Endothelial cell of hepatic sinusoid (primary cell): ENCODE results near the gene C6orf141.

ENCODE experiments used
- in situ Hi-C: cut with HindIII; loops from 2 replicates; pipeline ENCODE4 v1.10.0; 2017; ENCODE audit warnings: low sequenced_read_pairs

Gene C6orf141

GRCh38 chr6:49535795-49536194, 14.7 kb upstream of the C6orf141 start:
- in situ Hi-C loops = loop anchor here (10.0 kb wide), 1 partner anchor 69 kb away; no protein-coding TSS in a partner anchor

- in situ Hi-C loops = loop anchor here (10.0 kb wide), 1 partner anchor 66 kb away; no protein-coding TSS in a partner anchor
These were observed 11.4 kb upstream of the C6orf141 start for GRCh38 chr6:49539102-49539501.

DNA sequence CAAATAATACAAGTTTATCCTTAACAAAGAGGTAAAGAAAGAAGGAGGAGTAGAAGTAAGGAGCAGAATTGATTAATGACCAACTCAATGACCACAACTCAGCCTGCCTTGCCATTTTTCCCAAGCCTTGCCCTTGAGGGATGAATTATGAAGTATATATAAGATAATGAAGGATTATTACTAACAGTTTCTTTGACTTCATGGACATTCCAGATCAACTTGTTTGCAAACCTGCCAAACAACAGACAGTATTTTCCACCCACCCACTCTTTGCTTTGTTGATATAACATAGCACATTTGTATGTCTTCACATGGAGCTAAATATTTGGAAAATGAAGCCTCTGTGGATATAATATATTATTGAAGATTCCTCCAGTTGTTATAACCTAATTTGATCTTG, 9.9 kb upstream of the C6orf141 start:
- in situ Hi-C loops = no loop called here

DNA sequence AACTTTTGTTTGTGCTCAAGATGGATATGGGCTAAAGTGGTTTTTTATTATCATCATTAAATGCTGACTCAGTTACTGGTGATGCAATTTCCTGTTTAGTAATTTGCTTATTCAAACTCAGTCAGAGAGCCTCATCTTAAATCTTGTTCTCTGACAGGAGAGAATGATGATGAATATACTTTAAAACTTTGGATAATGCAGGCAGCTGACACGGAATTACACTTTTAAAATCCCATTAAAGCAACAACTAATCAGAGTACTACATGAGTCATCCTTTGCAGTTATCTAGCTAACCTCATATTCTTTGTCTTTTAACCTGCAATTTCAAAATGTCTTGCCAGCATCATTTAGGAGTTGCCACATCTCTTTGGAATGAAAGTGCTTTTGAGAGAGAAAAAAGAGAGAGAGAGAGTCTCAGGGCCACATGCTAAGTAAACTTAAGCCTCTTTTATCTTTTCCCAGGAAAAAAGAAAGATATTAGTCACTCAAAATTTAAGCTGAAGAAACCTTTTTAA, 9.2 kb upstream of the C6orf141 start:
- in situ Hi-C loops = no loop called here

DNA sequence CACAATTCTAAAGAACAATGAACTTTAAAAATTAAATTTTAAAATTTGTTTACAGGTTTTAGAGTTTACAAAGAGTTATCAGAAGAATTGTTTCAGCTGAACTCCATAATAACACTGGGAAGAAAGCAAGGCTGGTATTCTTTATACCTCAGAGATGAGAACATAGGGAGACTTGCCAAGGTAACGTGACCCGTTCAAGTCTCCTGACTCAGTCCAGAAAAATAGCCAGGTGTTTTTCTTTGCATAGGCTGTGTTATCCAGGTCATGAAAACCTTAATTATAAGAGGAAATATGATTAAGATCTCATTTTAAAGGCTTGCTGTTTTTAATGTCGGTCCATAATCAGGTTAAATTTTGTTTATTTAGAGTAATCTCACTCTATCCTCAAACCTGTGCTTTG, 8.5 kb upstream of the C6orf141 start:
- in situ Hi-C loops = no loop called here

DNA sequence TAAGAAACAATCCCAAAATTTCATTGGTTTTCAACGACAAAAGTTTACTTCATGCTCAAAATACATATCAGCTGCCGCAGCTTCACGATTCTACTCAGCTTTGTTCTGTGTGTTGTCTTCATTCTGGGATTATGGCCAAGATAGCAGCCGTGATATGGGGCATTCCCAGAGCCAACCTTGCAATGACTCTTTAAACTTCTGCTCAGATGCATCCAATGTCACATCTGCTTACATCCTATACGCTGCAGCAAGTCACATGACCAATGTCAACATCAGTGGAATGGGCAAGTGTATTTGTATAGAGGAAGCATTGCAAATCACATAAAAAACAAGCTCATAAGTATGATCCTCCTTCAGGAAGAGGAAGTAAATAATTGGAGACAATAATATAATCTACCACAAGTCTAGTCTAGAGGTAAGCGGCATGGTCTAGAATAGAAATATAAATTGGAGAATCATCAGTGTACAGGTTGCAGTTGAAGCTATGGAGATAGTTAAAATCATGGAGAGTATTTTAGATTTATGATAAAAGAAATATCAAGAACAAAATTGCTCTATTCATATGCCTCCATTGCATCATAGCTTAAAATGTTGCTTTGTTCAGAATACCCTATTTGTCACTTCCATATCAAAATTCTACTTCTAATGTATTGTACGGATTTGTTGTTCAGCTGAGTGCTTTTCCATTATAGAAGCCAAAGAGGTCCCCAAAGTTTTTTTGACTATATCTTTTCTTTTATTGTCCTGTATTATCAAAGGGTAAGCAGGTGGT, 7.2 kb upstream of the C6orf141 start:
- in situ Hi-C loops = no loop called here

DNA sequence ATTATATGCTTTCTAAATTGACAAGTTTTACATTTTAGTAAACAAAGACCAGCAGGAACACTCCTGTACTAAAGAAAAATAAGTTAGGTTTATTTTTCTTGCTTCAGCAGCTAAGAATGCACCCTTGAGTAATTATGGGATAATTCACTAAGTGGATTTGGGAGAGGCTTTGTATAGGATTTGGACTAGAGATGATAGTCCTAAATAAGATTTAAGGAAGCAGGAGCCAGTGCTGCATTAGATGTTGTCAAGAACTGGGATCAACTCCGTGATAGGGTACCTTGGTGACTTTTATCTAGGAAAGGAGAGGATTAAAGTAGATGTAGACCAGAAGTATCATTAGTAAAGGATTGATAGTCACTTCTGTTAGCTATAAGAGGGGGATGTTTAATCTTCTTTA, 4.1 kb upstream of the C6orf141 start:
- in situ Hi-C loops = no loop called here

DNA sequence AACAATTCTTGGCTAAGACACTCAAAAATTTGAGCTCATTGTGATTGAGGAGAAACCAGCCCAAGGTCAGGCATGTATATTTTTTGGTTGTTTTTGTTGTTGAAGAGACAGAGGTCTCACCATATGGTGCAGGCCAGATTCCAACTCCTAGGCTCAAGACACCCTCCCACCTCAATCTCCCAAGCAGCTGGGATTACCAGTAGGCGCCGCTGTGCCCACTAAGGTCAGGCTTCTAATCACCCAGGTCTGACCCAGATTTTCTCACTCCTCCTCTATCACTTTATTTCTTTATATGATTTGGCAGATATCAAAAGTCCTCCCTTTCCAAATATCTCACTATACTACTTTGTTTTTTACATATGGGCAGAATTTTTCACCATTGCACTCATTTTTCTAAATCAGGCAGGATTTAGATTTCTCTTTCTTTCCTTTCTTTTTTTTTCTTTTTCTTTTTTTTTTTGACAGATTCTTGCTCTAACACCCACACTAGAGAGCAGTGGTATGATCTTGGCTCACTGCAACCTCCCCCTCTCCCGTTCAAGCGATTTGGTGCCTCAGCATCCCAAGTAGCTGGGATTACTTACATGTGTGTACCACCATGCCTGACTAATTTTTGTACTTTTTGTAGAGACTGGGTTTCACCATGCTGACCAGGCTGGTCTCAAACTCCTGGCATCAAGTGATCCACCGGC, 1.7 kb upstream of the C6orf141 start:
- in situ Hi-C loops = no loop called here

GRCh38 chr6:49549691-49550491, 577 bp upstream of the C6orf141 start:
- in situ Hi-C loops = no loop called here

GRCh38 chr6:49551078-49551865, 804 bp downstream of the C6orf141 start:
- in situ Hi-C loops = no loop called here

DNA sequence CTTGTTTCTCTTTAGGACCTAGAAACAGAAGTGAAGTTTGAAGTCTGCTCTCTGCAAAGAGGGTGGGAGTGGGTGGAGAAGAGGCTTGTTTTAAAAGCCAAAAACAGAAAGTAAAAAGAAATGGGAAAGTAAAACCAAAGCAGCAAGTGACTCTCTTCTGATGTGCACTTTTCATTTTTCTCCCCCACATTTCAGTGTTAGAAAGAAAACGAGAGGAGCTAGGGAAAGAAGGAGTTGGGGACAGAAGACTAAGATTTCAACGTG, 1.3 kb downstream of the C6orf141 start:
- in situ Hi-C loops = no loop called here

DNA sequence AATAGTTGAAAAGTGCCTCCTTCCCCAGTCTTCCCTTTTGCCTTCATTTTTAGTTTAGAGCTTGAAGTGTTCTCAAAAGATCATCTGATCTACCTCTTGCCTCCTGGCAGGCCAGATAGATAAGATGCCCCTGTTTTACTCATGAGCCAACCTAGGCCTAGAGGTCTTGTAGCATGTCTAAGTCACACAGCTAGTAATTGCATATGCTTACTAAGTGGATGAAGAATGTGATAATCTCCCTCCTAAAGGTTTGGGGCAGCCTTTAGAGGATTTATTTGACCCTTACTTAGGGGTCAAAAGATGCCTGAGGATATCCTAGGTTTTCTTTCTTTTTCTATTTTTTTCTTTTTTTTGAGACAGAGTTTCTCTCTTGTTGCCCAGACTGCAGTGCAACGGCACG, 2.1 kb downstream of the C6orf141 start:
- in situ Hi-C loops = no loop called here

- in situ Hi-C loops = no loop called here
These were observed 2.9 kb downstream of the C6orf141 start for GRCh38 chr6:49553384-49553783.

GRCh38 chr6:49555951-49556350, 5.5 kb downstream of the C6orf141 start:
- in situ Hi-C loops = no loop called here

DNA sequence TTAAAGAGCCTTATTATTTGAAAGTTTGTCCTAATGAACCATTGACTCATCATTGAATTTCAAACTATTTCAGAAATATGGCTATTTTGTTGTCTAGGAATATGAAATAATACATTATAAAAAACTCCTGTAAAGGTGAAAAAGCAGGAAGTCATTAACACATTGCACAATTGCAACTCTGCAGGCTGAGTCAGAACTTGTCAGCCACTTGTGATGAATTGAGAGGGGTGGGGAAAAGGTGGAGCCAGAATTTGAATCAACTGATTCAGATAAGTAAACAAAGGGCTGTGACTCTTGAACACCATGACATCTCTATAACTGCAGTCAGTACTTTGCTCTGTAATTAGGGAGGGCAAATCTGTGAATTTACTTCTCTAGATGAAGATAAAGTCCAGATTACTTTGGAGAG, 6.0 kb downstream of the C6orf141 start:
- in situ Hi-C loops = no loop called here

GRCh38 chr6:49557177-49557576, 6.7 kb downstream of the C6orf141 start:
- in situ Hi-C loops = no loop called here

GRCh38 chr6:49558238-49558637, 7.8 kb downstream of the C6orf141 start:
- in situ Hi-C loops = no loop called here

DNA sequence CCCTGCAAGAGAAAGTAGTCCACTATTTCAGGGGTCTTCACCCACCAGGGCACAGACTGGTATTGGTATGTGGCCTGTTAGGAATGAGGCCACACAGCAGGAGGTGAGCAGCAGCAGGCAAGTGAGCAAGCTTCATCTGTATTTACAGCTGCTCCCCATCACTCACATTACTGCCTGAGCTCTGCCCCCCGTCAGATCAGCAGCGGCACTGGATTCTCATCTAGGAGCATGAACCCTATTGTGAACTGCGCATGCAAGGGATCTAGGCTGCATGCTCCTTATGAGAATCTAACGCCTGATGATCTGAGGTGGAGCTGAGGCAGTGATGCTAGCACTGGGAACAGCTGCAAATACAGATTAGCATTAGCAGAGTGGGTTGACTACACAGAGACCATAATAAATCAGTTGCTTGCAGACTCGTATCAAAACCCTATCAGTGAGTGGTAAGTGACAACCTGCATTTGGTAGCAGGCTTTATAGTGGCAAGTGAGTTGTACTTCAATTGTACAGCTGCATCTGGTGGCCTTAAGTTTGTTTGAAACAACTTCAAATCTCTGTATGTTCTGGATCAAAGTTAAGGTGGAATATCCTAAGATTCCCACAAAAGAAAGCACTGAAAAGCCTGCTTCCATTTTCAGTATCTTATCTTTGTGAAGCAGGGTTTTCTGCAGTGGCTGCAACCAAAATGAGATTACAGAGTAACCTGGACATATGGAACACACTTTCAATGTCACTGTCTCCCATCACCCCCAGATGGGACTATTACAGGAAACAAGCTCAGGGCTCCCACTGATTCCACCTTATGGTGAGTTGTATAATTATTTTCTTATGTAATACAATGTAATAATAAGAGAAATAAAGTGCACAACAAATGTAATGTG, 12.8 kb downstream of the C6orf141 start:
- in situ Hi-C loops = no loop called here

DNA sequence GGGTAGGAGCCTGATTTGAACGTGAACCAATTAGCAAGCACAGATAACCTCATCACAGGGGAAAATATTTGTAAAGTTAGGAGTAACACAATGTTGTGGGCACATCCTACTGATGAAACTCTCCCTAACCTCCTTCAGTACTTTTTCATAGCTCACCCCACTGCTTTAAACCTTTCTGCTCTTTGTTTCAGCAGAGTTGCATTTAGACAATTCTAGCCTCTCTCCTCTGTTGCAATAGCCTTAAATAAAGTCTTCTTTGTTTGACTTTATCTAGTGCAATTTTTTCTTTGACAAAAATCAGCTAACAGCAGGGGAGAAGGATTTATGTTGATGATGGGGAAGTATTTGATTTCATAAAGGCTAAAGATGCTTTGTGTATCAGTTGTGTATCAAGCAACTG, 14.1 kb downstream of the C6orf141 start:
- in situ Hi-C loops = no loop called here

DNA sequence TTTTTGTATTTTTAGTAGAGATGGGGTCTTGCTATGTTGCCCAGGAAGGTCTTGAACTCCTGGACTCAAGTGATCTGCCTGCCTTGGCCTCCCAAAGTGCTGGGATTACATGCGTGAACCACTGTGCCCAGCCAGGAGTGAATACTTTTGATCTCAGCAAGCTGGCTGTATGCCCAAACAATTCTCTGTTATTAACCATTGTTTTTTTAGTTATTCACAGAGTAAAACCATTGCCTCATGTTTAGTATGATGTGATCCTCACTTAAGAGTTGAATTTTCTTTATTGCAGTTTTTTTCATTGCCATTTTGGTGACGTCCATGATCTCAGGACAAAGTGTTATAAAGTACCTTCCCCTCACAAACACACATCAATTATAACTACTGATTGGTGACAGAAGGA, 14.8 kb downstream of the C6orf141 start:
- in situ Hi-C loops = no loop called here
